Esophagus muscularis mucosa (tissue), 4 donors: ENCODE data around the gene MYH7. TPM values are rescaled to one million over a fixed set of nuclear protein-coding genes. Genes with fewer than 3 reads are reported as not detected.

ENCODE experiments used
- DNase-seq: peaks from one replicate; pipeline ENCODE4 v3.0.0-alpha.2; 2017; ENCODE audit errors: extremely low spot score
- H3K27ac ChIP-seq, 4 donors: fragments of 200-600 bp; sonication (generic); replicated peaks in 1 of 4; 1 replicate in 3 of 4; 2 replicates in 1 of 4; pipeline ENCODE4 v1.5.1; 2016 to 2019; ENCODE audit warnings: mild to moderate bottlenecking in 1 of 4
- H3K27me3 ChIP-seq, 4 donors: fragments of 200-600 bp; sonication (generic); one replicate each; pipeline versions ENCODE4 v1.5.1 to v1.6.0; 2016 to 2019
- H3K36me3 ChIP-seq, 4 donors: fragments of 200-600 bp; sonication (generic); one replicate each; pipeline ENCODE4 v1.5.1; 2016 to 2019
- H3K4me1 ChIP-seq, 4 donors: fragments of 200-600 bp; sonication (generic); one replicate each; pipeline ENCODE4 v1.5.1; 2016 to 2019
- H3K4me3 ChIP-seq, 4 donors: fragments of 200-600 bp; sonication (generic); 1 replicate in 2 of 4; 2 replicates in 2 of 4; pipeline ENCODE4 v1.5.1; 2016 to 2019; ENCODE audit warnings: mild to moderate bottlenecking in 4 of 4, moderate library complexity in 1 of 4
- H3K9me3 ChIP-seq, 4 donors: fragments of 200-600 bp; sonication (generic); 1 replicate in 3 of 4; 2 replicates in 1 of 4; pipeline ENCODE4 v1.5.1; 2016 to 2019
- CTCF ChIP-seq, 3 experiments: fragments of 200-600 bp in 2 of 3; fragments of 450-650 bp in 1 of 3; sonication (generic) in 2 of 3; IDR thresholded peaks; one replicate each; pipeline ENCODE4 v1.5.1; 2017 to 2019; ENCODE audit warnings: antibody characterized with exemption in 3 of 3, mild to moderate bottlenecking in 2 of 3, moderate library complexity in 1 of 3
- POLR2A ChIP-seq: fragments of 450-650 bp; IDR thresholded peaks from one replicate; pipeline ENCODE4 v1.6.1; 2017; ENCODE audit warnings: antibody characterized with exemption, moderate library complexity, mild to moderate bottlenecking, low read depth
- POLR2AphosphoS5 ChIP-seq, 2 donors: sonication (generic); formaldehyde crosslinking; IDR thresholded peaks; one replicate each; pipeline ENCODE4 v1.6.1; 2017; ENCODE audit warnings: antibody characterized with exemption in 2 of 2
- WGBS: methylation state at CpG from one replicate; pipeline ENCODE4 v1.1.5; 2018; 5-methylcytosine and 5-hydroxymethylcytosine counted together
- intact Hi-C: fragments of 100-400 bp; cut with DNase I; formaldehyde crosslinking; loops from one replicate; pipeline ENCODE4 v1.15.1; 2023
- small RNA-seq, 3 donors: library from RNA; depleted of rRNA; stranded (forward); fragments of <200 nt; gene quantifications; one replicate each; pipeline ENCODE3, GENCODE V24; 2016
- total RNA-seq, 4 donors: library from RNA; depleted of rRNA; stranded (reverse); fragments of >200 nt; gene quantifications; one replicate each; pipeline versions ENCODE4 v1.1.0 to v1.2.1, GENCODE V29; 2016

MYH7 gene
- total RNA-seq, 4 donors from 2014 or later, result 0.11 to 0.26 TPM; not detected in 2

GRCh38 chr14:23364164-23365035 is 71.1 kb downstream of the MYH7 start:
- Histone ChIP-seq H3K36me3 (peaks cover 0 to 14% (median 5%) of the 10 kb centered on the region in 4 donors), H3K27ac (peak overlapping the region; percentile 96 to 98 (median 96)), H3K4me3 (peak overlapping the region; percentile 61 to 72 (median 66)), H3K4me1 (peaks cover 13 to 79% (median 75%) of the 10 kb centered on the region in 4 donors), H3K27me3 (peaks cover 0 to 16% (median 0%) of the 10 kb centered on the region in 4 donors), H3K9me3 (no peaks in the 10 kb centered on the region)
- intact Hi-C loops, result no loop called here
- peak in 1 of 2 donors; percentile 67 for TF ChIP-seq POLR2AphosphoS5 (IDR thresholded peaks at IDR 0.05)
- no peak for TF ChIP-seq POLR2A
- TF ChIP-seq CTCF (IDR thresholded peaks at IDR 0.05), result no peak
- DNase-seq, result no peak
- WGBS, result 10% methylated on average over 21 of the region's 21 CpGs

Small RNAs within 50 kb of the gene (small RNA-seq; reads per million reads assigned to genes)
- 0 reads per million in 3 donors for gene MIR208A
- gene MIR208B, result 0 reads per million in 3 donors

Other genes with a start within 250 kb of the MYH7 start
- under 1 TPM in 1 of 4 donors, not detected in 3; 0.33 TPM for gene RNF212B, start 197.7 kb downstream of the MYH7 start, total RNA-seq
- 10 to 100 TPM in 3 of 4 donors, 1 to 10 TPM in 1; 8.3 to 14.2 (median 12.4) TPM for gene HOMEZ, start 149.5 kb downstream of the MYH7 start, total RNA-seq
- 1 to 10 TPM; 5.4 to 6.3 (median 5.5) TPM for gene PPP1R3E, start 132.8 kb downstream of the MYH7 start, total RNA-seq
- 100 to 1,000 TPM in 3 of 4 donors, 10 to 100 TPM in 1; 92.8 to 132 (median 121) TPM for gene BCL2L2, start 128.8 kb downstream of the MYH7 start, total RNA-seq
- 10 to 100 TPM; 44.6 to 68.1 (median 53.9) TPM for gene PABPN1, start 114.2 kb downstream of the MYH7 start, total RNA-seq
- gene SLC22A17, start 82.8 kb downstream of the MYH7 start, total RNA-seq, result 10 to 100 TPM; 12.5 to 36.9 (median 24.9) TPM
- 10 to 100 TPM; 10.1 to 21.4 (median 12.8) TPM for gene EFS, start 70.5 kb downstream of the MYH7 start, total RNA-seq
- gene IL25, start 62.9 kb downstream of the MYH7 start, total RNA-seq, result not detected
- 1 to 10 TPM in 3 of 4 donors, under 1 TPM in 1; 0.78 to 2.9 (median 1.9) TPM for gene CMTM5, start 58.6 kb downstream of the MYH7 start, total RNA-seq
- gene MYH6, start 27.4 kb downstream of the MYH7 start, total RNA-seq, result under 1 TPM in 3 of 4 donors, not detected in 1; under 0.01 to 0.06 (median under 0.01) TPM
- gene NGDN, start 34.0 kb upstream of the MYH7 start, total RNA-seq, result 10 to 100 TPM; 21.6 to 43.2 (median 34.0) TPM
- gene ZFHX2, start 116.1 kb upstream of the MYH7 start, total RNA-seq, result 1 to 10 TPM in 3 of 4 donors, under 1 TPM in 1; 0.50 to 1.8 (median 1.2) TPM
- gene THTPA, start 120.6 kb upstream of the MYH7 start, total RNA-seq, result 10 to 100 TPM; 18.3 to 20.0 (median 19.7) TPM
- gene AP1G2, start 132.1 kb upstream of the MYH7 start, total RNA-seq, result 10 to 100 TPM; 15.9 to 30.2 (median 20.0) TPM
- gene JPH4, start 143.1 kb upstream of the MYH7 start, total RNA-seq, result 1 to 10 TPM in 3 of 4 donors, under 1 TPM in 1; 0.83 to 2.8 (median 2.0) TPM
- under 1 TPM in 2 of 4 donors, not detected in 2; 0.63 to 0.66 TPM for gene DHRS2, start 200.7 kb upstream of the MYH7 start, total RNA-seq